Spleen (tissue), 7 donors: ENCODE results near the gene MARK3.

ENCODE experiments used
- POLR2A ChIP-seq, 3 donors: fragments of 450-650 bp; IDR thresholded peaks; one replicate each; pipeline ENCODE4 v1.5.1; 2017; ENCODE audit warnings: antibody characterized with exemption in 3 of 3, mild to moderate bottlenecking in 1 of 3
- POLR2AphosphoS5 ChIP-seq, 3 donors: sonication (generic); formaldehyde crosslinking; IDR thresholded peaks; one replicate each; pipeline ENCODE4 v1.5.1; 2017; ENCODE audit warnings: antibody characterized with exemption in 3 of 3
- TF ChIP-seq, protein P1 (sequence below), 11 experiments: fragments of 200-600 bp in 7 of 11; fragments of 450-650 bp in 4 of 11; sonication (generic) in 4 of 11; IDR thresholded peaks in 8 of 11; conservative IDR thresholded peaks in 3 of 11; 1 replicate in 7 of 11; 2 replicates in 4 of 11; pipeline versions ENCODE4 v1.4.0 to v1.8.0; 2016 to 2021; ENCODE audit warnings: antibody characterized with exemption in 11 of 11, inconsistent platforms in 4 of 11, mild to moderate bottlenecking in 1 of 11
- donor health status: DM: no; HTN: no; CAD: no; lungs with moderate emphysema.
- donor health status: DM: no; HTN: no; CAD: no.
- donor health status: DM: no; HTN: no; CAD: no.

DNA sequence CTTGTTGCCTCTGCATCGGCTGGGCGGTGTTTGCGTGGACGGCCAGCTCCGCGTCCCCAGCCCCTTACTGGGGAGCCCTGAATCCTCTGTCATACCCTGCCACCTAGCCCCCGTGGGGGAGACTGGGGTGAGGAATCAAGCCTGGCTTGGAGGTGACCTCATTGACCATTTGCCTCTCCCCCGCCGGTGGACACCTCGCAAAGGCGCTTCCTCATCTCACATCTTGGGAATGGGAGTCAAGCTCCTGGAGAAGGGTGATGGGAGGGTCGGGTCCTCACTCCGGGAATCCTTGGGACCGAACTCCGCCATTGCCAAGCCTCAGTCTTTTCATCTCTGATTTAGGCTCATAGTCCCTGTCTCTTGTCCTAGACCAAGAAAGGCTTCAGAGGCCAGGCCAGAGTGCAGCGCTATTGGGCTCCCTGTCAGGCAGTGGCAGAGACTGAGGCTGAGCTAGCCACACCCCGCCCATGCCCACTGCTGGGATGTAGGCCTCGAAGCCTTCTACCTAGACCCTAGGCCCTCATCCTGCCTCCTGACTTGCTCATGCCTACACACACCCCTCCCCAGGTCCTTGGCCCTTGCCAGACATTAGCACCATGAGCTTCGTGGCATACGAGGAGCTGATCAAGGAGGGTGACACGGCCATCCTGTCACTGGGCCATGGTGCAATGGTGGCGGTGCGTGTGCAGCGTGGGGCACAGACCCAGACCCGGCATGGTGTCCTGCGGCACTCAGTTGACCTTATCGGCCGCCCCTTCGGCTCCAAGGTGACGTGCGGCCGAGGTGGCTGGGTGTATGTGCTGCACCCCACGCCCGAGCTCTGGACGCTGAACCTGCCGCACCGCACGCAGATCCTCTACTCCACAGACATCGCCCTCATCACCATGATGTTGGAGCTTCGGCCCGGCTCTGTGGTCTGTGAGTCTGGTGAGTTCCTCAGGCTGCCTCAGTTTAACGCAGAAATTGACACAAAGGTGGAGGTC lies 144.5 kb downstream of the MARK3 start:
- TF ChIP-seq, protein P1, sequence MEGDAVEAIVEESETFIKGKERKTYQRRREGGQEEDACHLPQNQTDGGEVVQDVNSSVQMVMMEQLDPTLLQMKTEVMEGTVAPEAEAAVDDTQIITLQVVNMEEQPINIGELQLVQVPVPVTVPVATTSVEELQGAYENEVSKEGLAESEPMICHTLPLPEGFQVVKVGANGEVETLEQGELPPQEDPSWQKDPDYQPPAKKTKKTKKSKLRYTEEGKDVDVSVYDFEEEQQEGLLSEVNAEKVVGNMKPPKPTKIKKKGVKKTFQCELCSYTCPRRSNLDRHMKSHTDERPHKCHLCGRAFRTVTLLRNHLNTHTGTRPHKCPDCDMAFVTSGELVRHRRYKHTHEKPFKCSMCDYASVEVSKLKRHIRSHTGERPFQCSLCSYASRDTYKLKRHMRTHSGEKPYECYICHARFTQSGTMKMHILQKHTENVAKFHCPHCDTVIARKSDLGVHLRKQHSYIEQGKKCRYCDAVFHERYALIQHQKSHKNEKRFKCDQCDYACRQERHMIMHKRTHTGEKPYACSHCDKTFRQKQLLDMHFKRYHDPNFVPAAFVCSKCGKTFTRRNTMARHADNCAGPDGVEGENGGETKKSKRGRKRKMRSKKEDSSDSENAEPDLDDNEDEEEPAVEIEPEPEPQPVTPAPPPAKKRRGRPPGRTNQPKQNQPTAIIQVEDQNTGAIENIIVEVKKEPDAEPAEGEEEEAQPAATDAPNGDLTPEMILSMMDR (IDR thresholded peaks at IDR 0.05 in 8 of 11, conservative IDR thresholded peaks at IDR 0.05 in 3 of 11): no peak
- TF ChIP-seq POLR2A (IDR thresholded peaks at IDR 0.05) (no peak), POLR2AphosphoS5 (IDR thresholded peaks at IDR 0.05) (no peak)
